Mammary epithelial cell (primary cell): ENCODE results near the gene DACH1.

Experiments used
- CTCF ChIP-seq, 2 donors: IDR thresholded peaks in 1 of 2; conservative IDR thresholded peaks in 1 of 2; 2 replicates each; pipeline ENCODE4 v1.5.1; 2011 to 2012; ENCODE audit warnings: inconsistent platforms in 2 of 2, low read length in 2 of 2, mild to moderate bottlenecking in 2 of 2, control low read depth in 1 of 2, low read depth in 1 of 2; ENCODE audit not compliant: insufficient read depth in 1 of 2; ENCODE audit errors: extremely low read depth in 1 of 2
- EZH2 ChIP-seq: IDR thresholded peaks from 2 replicates; pipeline ENCODE4 v1.6.1; 2012; ENCODE audit warnings: low read length, inconsistent platforms, borderline replicate concordance

GRCh38 chr13:71866335-71867130, 471 bp downstream of the DACH1 start:
- no peak for TF ChIP-seq CTCF (conservative IDR thresholded peaks at IDR 0.05 in 1 of 2, IDR thresholded peaks at IDR 0.05 in 1 of 2; ENCODE audit: extremely low read depth in 1 of 2, insufficient read depth in 1 of 2, low read depth in 1 of 2, low read length in 2 of 2)
- TF ChIP-seq EZH2, result peak; percentile 56
